Brain microvascular endothelial cell (primary cell): ENCODE measurements around the gene CDC14B.
A peak's percentile ranks its signal among the peaks of the same experiment; 100 is the strongest.

Experiments used
- DNase-seq: peaks from one replicate; pipeline ENCODE4 v3.0.0-alpha.2; 2020
- H3K27ac ChIP-seq: fragments of 250-450 bp; sonication (Bioruptor Pico); 2 replicates; pipeline ENCODE4 v1.5.1; 2020; ENCODE audit warnings: mild to moderate bottlenecking, moderate library complexity
- H3K27me3 ChIP-seq: fragments of 250-450 bp; sonication (Bioruptor Pico); replicated peaks from 2 replicates; pipeline ENCODE4 v1.5.1; 2020; ENCODE audit warnings: mild to moderate bottlenecking
- H3K36me3 ChIP-seq: fragments of 250-450 bp; sonication (Bioruptor Pico); replicated peaks from 2 replicates; pipeline ENCODE4 v1.5.1; 2020; ENCODE audit warnings: mild to moderate bottlenecking
- H3K4me3 ChIP-seq: 2 replicates; pipeline ENCODE4 v1.5.1; 2011; ENCODE audit warnings: low read depth, mild to moderate bottlenecking, control low read depth, low read length, moderate library complexity
- CTCF ChIP-seq: IDR thresholded peaks from 2 replicates; pipeline ENCODE4 v1.5.1; 2011; ENCODE audit warnings: low read depth, mild to moderate bottlenecking, moderate library complexity, low read length, control low read depth, inconsistent platforms; ENCODE audit errors: missing control alignments
- in situ Hi-C: cut with HindIII; loops from 2 replicates; pipeline ENCODE4 v1.10.0; 2017; ENCODE audit warnings: low sequenced_read_pairs, low pct_ligation_motif_present

CDC14B gene

GRCh38 chr9:96515621-96516470 lies 103.8 kb downstream of the CDC14B start:
- no peak overlapping the region for H3K4me3 ChIP-seq
- in situ Hi-C loops, result no loop called here
- no peak for DNase-seq
- H3K27me3 ChIP-seq, result no peaks in the 10 kb centered on the region
- TF ChIP-seq CTCF, result no peak
- no peaks in the 10 kb centered on the region for H3K36me3 ChIP-seq
- no peak overlapping the region for H3K27ac ChIP-seq

- Histone ChIP-seq H3K27ac (peak overlapping the region; percentile 46), H3K4me3 (no peak overlapping the region), H3K36me3 (no peaks in the 10 kb centered on the region), H3K27me3 (no peaks in the 10 kb centered on the region)
- no peak for DNase-seq
- in situ Hi-C loops, result no loop called here
- TF ChIP-seq CTCF, result no peak
Observed at GRCh38 chr9:96514800-96515158, 104.9 kb downstream of the CDC14B start.

- DNase-seq, result peak; percentile 22
- no peaks in the 10 kb centered on the region for H3K36me3 ChIP-seq
- no peak for TF ChIP-seq CTCF
- peak overlapping the region; percentile 46 for H3K27ac ChIP-seq
- in situ Hi-C loops, result no loop called here
- H3K27me3 ChIP-seq, result no peaks in the 10 kb centered on the region
- no peak overlapping the region for H3K4me3 ChIP-seq
Observed at GRCh38 chr9:96514108-96514799, 105.4 kb downstream of the CDC14B start.

GRCh38 chr9:96513622-96514021 lies 106.0 kb downstream of the CDC14B start:
- no peak for TF ChIP-seq CTCF
- peak overlapping the region; percentile 46 for H3K27ac ChIP-seq
- in situ Hi-C loops, result no loop called here
- H3K36me3 ChIP-seq, result no peaks in the 10 kb centered on the region
- no peaks in the 10 kb centered on the region for H3K27me3 ChIP-seq
- peak; percentile 60 for DNase-seq
- H3K4me3 ChIP-seq, result no peak overlapping the region

- TF ChIP-seq CTCF, result no peak
- Histone ChIP-seq H3K27ac (no peak overlapping the region), H3K4me3 (no peak overlapping the region), H3K36me3 (no peaks in the 10 kb centered on the region), H3K27me3 (no peaks in the 10 kb centered on the region)
- no peak for DNase-seq
- in situ Hi-C loops, result no loop called here
Observed at GRCh38 chr9:96512240-96512639, 107.4 kb downstream of the CDC14B start.
